ENCODE data around the gene CACNA2D2.

The CACNA2D2 gene

GRCh38 chr3:50318615-50319014 is 184.8 kb downstream of the CACNA2D2 start:
- Histone ChIP-seq H3K4me3 (ENCODE audit: low read depth, low read length) (no peak overlapping the region), H3K36me3 (ENCODE audit: control insufficient read depth, insufficient read depth, low read length) (no peaks in the 10 kb centered on the region), H3K9me3 (ENCODE audit: control insufficient read depth, low read length) (no peaks in the 10 kb centered on the region), H3K4me2 (ENCODE audit: low read length) (no peak overlapping the region), H3K27me3 (ENCODE audit: control insufficient read depth, insufficient read depth, low read length) (no peaks in the 10 kb centered on the region), H3K79me2 (peaks cover 7% of the 10 kb centered on the region), H3K27ac (no peak overlapping the region), H3K4me1 (peaks cover 32% of the 10 kb centered on the region), H2AFZ (no peak overlapping the region), H3K9ac (no peak overlapping the region)
- no peak for TF ChIP-seq CTCF (IDR thresholded peaks at IDR 0.05)

- Histone ChIP-seq H3K4me3 (ENCODE audit: low read depth, low read length) (no peak overlapping the region), H2AFZ (no peak overlapping the region), H3K4me2 (ENCODE audit: low read length) (no peak overlapping the region), H3K9ac (no peak overlapping the region), H3K4me1 (peaks cover 33% of the 10 kb centered on the region), H3K79me2 (peaks cover 7% of the 10 kb centered on the region), H3K36me3 (ENCODE audit: control insufficient read depth, insufficient read depth, low read length) (no peaks in the 10 kb centered on the region), H3K27me3 (ENCODE audit: control insufficient read depth, insufficient read depth, low read length) (no peaks in the 10 kb centered on the region), H3K9me3 (ENCODE audit: control insufficient read depth, low read length) (no peaks in the 10 kb centered on the region), H3K27ac (no peak overlapping the region)
- TF ChIP-seq CTCF (IDR thresholded peaks at IDR 0.05), result no peak
These were observed 185.3 kb downstream of the CACNA2D2 start for GRCh38 chr3:50318163-50318562.

DNA sequence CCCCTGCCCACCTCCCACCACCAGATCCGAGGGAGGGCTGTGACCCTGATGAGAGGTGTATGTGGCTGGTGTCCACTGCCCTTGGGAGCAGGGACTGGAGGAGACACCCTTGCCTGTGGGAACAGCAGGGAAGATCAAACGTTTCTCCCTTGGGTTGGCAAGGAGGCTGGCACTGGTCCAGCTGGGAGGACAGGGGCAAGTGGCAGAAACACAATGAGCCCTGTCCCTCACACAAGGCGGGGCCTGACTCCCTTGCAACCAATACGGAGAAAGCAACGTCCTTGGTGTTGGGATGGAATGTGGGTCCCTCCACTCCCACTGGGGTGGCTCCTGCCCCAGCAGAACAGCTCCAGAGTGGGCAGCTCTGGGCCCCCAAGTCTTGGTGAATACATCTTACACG is 186.1 kb downstream of the CACNA2D2 start:
- Histone ChIP-seq H3K4me2 (ENCODE audit: low read length) (no peak overlapping the region), H3K27me3 (ENCODE audit: control insufficient read depth, insufficient read depth, low read length) (no peaks in the 10 kb centered on the region), H3K79me2 (peaks cover 7% of the 10 kb centered on the region), H3K4me3 (ENCODE audit: low read depth, low read length) (no peak overlapping the region), H3K9ac (no peak overlapping the region), H2AFZ (no peak overlapping the region), H3K9me3 (ENCODE audit: control insufficient read depth, low read length) (no peaks in the 10 kb centered on the region), H3K36me3 (ENCODE audit: control insufficient read depth, insufficient read depth, low read length) (no peaks in the 10 kb centered on the region), H3K27ac (peak overlapping the region; percentile 51), H3K4me1 (peaks cover 33% of the 10 kb centered on the region)
- no peak for TF ChIP-seq CTCF (IDR thresholded peaks at IDR 0.05)

DNA sequence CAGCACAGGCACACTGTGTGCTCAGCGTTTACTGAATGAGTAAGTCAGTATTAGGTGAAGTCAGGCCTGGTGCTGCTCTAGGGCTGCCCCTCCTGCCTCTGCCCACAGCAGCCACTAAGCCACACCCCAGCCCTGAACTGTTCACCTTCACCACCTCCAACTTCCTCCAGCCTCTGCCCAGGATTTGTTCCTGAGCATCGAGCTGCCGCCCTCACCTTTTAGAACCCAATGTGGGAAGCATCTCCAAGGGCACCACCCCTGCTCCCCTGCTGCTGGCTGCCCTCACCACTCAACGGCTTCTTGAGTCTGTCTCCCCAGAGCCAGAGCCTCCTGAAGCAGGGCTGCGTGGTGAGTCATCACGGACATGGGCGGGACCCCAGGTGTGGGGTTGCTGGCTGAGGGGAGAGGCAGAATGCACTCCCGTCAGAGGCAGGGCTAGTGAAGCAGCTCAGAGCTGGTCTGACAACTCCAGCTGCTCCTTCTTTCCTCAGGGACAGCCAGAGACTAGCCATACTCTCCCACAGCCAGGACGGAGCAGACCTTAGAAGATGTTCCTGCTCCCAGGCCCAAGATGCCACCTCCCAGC is 186.7 kb downstream of the CACNA2D2 start:
- no peak for TF ChIP-seq CTCF (IDR thresholded peaks at IDR 0.05)
- no peak overlapping the region for H3K4me3 ChIP-seq (ENCODE audit: low read depth, low read length)
- no peak overlapping the region for H3K9ac ChIP-seq
- peaks cover 28% of the 10 kb centered on the region for H3K4me1 ChIP-seq
- no peaks in the 10 kb centered on the region for H3K9me3 ChIP-seq (ENCODE audit: control insufficient read depth, low read length)
- no peak overlapping the region for H3K4me2 ChIP-seq (ENCODE audit: low read length)
- H3K27me3 ChIP-seq (ENCODE audit: control insufficient read depth, insufficient read depth, low read length), result no peaks in the 10 kb centered on the region
- H2AFZ ChIP-seq, result no peak overlapping the region
- H3K36me3 ChIP-seq (ENCODE audit: control insufficient read depth, insufficient read depth, low read length), result no peaks in the 10 kb centered on the region
- H3K79me2 ChIP-seq, result peaks cover 7% of the 10 kb centered on the region
- peak overlapping the region; percentile 51 for H3K27ac ChIP-seq

- Histone ChIP-seq H3K27me3 (ENCODE audit: control insufficient read depth, insufficient read depth, low read length) (no peaks in the 10 kb centered on the region), H3K36me3 (ENCODE audit: control insufficient read depth, insufficient read depth, low read length) (no peaks in the 10 kb centered on the region), H3K4me3 (ENCODE audit: low read depth, low read length) (no peak overlapping the region)
These were observed 188.6 kb downstream of the CACNA2D2 start for GRCh38 chr3:50314816-50315215.

More at GRCh38 chr3:50314816-50315215, 188.6 kb downstream of the CACNA2D2 start:
- Histone ChIP-seq H3K9ac (no peak overlapping the region), H3K9me3 (ENCODE audit: control insufficient read depth, low read length) (no peaks in the 10 kb centered on the region), H3K4me1 (peaks cover 22% of the 10 kb centered on the region), H3K79me2 (peaks cover 7% of the 10 kb centered on the region), H3K27ac (no peak overlapping the region), H2AFZ (no peak overlapping the region), H3K4me2 (ENCODE audit: low read length) (no peak overlapping the region)
- no peak for TF ChIP-seq CTCF (IDR thresholded peaks at IDR 0.05)

Measured in parathyroid adenoma (tissue), 2 donors.